ENCODE measurements around the gene PIEZO2.

GRCh38 chr18:11153097-11153496 is 3.7 kb upstream of the PIEZO2 start:
- TF ChIP-seq CTCF (IDR thresholded peaks at IDR 0.05) (no peak), POLR2A (IDR thresholded peaks at IDR 0.05) (no peak)
